Heart left ventricle (tissue), 16 donors: ENCODE measurements around the gene NCOA4. TPM values are rescaled to one million over a fixed set of nuclear protein-coding genes. Genes with fewer than 3 reads are reported as not detected.

ENCODE experiments used
- ATAC-seq, 4 donors: fragments of 200-7000 bp; cut with Tn5 transposase; one replicate each; pipeline ENCODE4 v1.9.1; 2020 to 2022; ENCODE audit warnings: moderate library complexity in 4 of 4, mild to moderate bottlenecking in 3 of 4, moderate number of reproducible peaks in 1 of 4
- DNase-seq, 5 donors: peaks; one replicate each; pipeline ENCODE4 v3.0.0-alpha.2; 2020
- H3K27ac ChIP-seq, 12 donors: fragments of 200-600 bp; sonication (generic) in 4 of 12; one replicate each; pipeline versions ENCODE4 v1.5.0 to v1.8.0; 2016 to 2022; ENCODE audit warnings: mild to moderate bottlenecking in 2 of 12
- H3K27me3 ChIP-seq, 9 donors: fragments of 200-600 bp; sonication (generic) in 2 of 9; one replicate each; pipeline versions ENCODE4 v1.5.1 to v1.8.0; 2016 to 2022; ENCODE audit warnings: mild to moderate bottlenecking in 3 of 9
- H3K36me3 ChIP-seq, 9 donors: fragments of 200-600 bp; sonication (generic) in 2 of 9; one replicate each; pipeline versions ENCODE4 v1.5.0 to v1.8.0; 2018 to 2022; ENCODE audit warnings: mild to moderate bottlenecking in 2 of 9
- H3K4me1 ChIP-seq, 12 donors: fragments of 200-600 bp; sonication (generic) in 4 of 12; one replicate each; pipeline versions ENCODE4 v1.5.0 to v1.8.0; 2016 to 2022; ENCODE audit warnings: mild to moderate bottlenecking in 3 of 12
- H3K4me3 ChIP-seq, 12 donors: fragments of 200-600 bp; sonication (generic) in 4 of 12; one replicate each; pipeline versions ENCODE4 v1.5.0 to v1.8.0; 2017 to 2022; ENCODE audit warnings: mild to moderate bottlenecking in 9 of 12, moderate library complexity in 4 of 12
- H3K9me3 ChIP-seq, 12 donors: fragments of 200-600 bp; sonication (generic) in 4 of 12; one replicate each; pipeline versions ENCODE4 v1.5.0 to v1.8.0; 2016 to 2022; ENCODE audit warnings: mild to moderate bottlenecking in 1 of 12
- POLR2A ChIP-seq, 2 donors: fragments of 450-650 bp; IDR thresholded peaks; one replicate each; pipeline ENCODE4 v1.6.1; 2017; ENCODE audit warnings: antibody characterized with exemption in 2 of 2, mild to moderate bottlenecking in 2 of 2, moderate library complexity in 2 of 2
- WGBS, 4 donors: extraction: QIAGEN DNeasy Blood & Tissue Kit in 2 of 4; methylation state at CpG; one replicate each; pipeline versions ENCODE4 v1.1.5 to v1.1.7; 2013 to 2018; 5-methylcytosine and 5-hydroxymethylcytosine counted together
- intact Hi-C, 10 donors: fragments of 100-400 bp; cut with DNase I; formaldehyde crosslinking; loops; one replicate each; pipeline versions ENCODE4 v1.11.1 to v1.14.2; 2022
- polyA plus RNA-seq, 2 donors: library from polyadenylated mRNA; stranded (reverse); fragments of 200-250 nt; gene quantifications; one replicate each; pipeline ENCODE4 v1.2.3, GENCODE V29; 2013
- total RNA-seq, 9 donors: library from RNA; depleted of rRNA in 2 of 9; stranded (reverse); fragments of >200 nt in 2 of 9; fragmentation: NEBNext Ultra II Directional in 3 of 9; extraction: Animal tissue kit (Norgen Biotek cat#: 25700) in 3 of 9; gene quantifications; one replicate each; pipeline versions ENCODE4 v1.1.0 to v1.2.4, GENCODE V29; 2016 to 2023
- TF ChIP-seq, protein P1 (sequence below), 12 donors: fragments of 200-600 bp; sonication (generic) in 4 of 12; IDR thresholded peaks; one replicate each; pipeline versions ENCODE4 v1.5.0 to v1.8.0; 2018 to 2022; ENCODE audit warnings: antibody characterized with exemption in 12 of 12, mild to moderate bottlenecking in 5 of 12
- donor health status: ischemic (EF 13 %, LVEDD 7.1; RV severe dilation, severe dysfunction).
- donor health status: healthy with polysubstance abuse.
- donor health status: DM: no; HTN: yes; CAD: no.
- donor health status: DM: no; HTN: no; CAD: no.
- donor health status: ischemic (EF 25% LVEDD 6.9; RV normal size, moderate dysfunction).
- donor health status: ischemic (EF 25% LVEDD 5.7; RV mildly dilated, moderate dysfunction).
- donor health status: healthy.
- donor health status: DM: yes; HTN: yes; CAD: no.
- donor health status: ischemic (EF 35%, LVEDD 5.7; RV mildly dilated, moderate dysfunction).
- donor health status: nonischemic (EF 11% LVEDD 7.7; RV severe dilation, severe dysfunction).
- donor health status: DM: yes; HTN: yes; CAD: no.
- donor health status: PGD.
- donor health status: ischemic (EF 29% LVEDD 5.4; RV normal size, mild dysfunction).
- donor health status: nonischemic (EF 23%, LVEDD 6.1; RV moderate dilation, normal function).

NCOA4 gene
- total and polyA plus RNA-seq, 11 donors, result 55.1 to 296 (median 252) TPM

DNA sequence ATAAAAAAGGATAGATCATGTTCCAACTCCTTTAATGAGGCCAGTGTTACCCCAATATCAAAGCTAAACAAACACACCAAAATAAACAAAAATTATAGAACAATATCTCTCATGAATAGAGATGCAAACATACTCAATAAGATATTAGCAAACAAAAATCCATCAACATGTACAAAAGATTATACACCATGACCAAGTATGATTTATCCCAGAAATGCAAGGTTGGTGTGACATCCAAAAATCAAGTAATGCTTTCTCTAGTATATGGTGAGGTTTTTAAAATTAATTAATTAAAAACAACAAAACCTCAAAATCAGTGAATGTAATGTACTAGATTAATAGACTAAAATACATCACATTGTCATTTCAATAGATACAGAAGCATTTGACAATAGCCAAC is 26.6 kb upstream of the NCOA4 start:
- Histone ChIP-seq H3K9me3 (peaks cover 0 to 14% (median 0%) of the 10 kb centered on the region in 12 donors), H3K4me1 (no peaks in the 10 kb centered on the region), H3K4me3 (no peak overlapping the region), H3K27me3 (no peaks in the 10 kb centered on the region), H3K36me3 (no peaks in the 10 kb centered on the region), H3K27ac (no peak overlapping the region)
- intact Hi-C loops, result no loop called here
- TF ChIP-seq, protein P1, sequence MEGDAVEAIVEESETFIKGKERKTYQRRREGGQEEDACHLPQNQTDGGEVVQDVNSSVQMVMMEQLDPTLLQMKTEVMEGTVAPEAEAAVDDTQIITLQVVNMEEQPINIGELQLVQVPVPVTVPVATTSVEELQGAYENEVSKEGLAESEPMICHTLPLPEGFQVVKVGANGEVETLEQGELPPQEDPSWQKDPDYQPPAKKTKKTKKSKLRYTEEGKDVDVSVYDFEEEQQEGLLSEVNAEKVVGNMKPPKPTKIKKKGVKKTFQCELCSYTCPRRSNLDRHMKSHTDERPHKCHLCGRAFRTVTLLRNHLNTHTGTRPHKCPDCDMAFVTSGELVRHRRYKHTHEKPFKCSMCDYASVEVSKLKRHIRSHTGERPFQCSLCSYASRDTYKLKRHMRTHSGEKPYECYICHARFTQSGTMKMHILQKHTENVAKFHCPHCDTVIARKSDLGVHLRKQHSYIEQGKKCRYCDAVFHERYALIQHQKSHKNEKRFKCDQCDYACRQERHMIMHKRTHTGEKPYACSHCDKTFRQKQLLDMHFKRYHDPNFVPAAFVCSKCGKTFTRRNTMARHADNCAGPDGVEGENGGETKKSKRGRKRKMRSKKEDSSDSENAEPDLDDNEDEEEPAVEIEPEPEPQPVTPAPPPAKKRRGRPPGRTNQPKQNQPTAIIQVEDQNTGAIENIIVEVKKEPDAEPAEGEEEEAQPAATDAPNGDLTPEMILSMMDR (IDR thresholded peaks at IDR 0.05), result no peak
- no peak for TF ChIP-seq POLR2A (IDR thresholded peaks at IDR 0.05)
- ATAC-seq, result no peak
- no peak for DNase-seq

DNA sequence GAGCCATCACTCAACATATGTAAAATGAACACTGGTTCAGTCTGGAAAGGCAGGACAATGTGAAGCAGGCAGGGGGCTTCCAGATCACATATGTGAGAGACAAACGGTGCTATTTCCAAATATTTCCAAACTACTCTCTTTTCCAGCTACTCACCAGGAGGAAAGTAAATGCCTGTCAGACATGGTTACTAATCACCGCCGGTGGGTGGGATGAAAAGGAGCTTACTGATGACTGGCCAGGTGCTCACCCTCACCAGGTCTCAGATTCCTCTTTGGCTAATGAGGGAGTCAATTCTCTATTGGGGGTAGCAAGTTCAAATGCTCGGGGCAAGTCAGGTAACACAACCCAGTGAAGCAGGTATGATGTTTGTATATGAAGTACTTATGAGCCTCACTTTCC is 25.3 kb upstream of the NCOA4 start:
- no peak for ATAC-seq

DNA sequence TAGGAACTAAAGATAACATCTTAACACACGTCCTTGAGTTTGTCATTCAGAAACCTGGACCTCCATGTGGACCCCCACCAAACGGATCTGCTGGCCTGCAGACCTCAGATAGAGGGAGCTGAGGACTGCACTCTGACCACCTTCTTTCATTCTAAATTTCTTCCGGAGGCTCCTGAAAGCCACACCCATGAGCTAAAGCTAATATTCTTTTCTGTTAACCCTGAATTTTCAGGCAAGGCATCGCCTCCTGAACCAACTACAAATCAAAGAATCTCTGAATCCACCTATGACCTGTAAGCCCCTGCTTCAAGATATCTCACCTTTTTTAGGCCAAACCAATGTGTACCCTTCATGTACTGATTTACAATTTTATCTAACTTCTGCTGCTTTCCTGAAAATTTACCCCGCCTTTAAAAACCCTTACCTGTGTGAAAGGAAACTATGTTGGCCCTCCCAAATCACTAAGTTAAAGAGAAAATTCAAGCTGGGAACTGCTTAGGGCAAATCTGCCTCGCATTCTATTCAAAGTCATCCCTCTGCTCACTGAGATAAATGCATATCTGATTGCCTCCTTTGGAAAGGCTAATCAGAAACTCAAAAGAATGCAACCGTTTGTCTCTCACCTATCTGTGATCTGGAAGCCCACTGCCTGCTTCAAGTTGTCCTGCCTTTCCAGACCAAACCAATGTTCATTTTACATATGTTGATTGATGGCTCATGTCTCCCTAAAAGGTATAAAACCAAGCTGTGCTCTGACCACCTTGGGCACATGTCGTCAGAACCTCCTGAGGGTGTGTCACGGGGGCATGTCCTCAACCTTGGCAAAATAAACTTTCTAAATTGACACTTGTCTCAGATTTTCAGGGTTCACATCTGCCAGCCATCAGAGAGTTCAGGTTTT is 23.4 kb upstream of the NCOA4 start:
- Histone ChIP-seq H3K4me1 (no peaks in the 10 kb centered on the region), H3K27ac (no peak overlapping the region), H3K36me3 (no peaks in the 10 kb centered on the region), H3K4me3 (no peak overlapping the region), H3K27me3 (peaks cover 0 to 18% (median 0%) of the 10 kb centered on the region in 9 donors), H3K9me3 (peaks cover 0 to 14% (median 0%) of the 10 kb centered on the region in 12 donors)
- TF ChIP-seq POLR2A (IDR thresholded peaks at IDR 0.05), result no peak
- TF ChIP-seq, protein P1 (IDR thresholded peaks at IDR 0.05), result no peak
- intact Hi-C loops, result no loop called here
- DNase-seq (no peak), ATAC-seq (no peak)
- 60 to 68% (median 67%) methylated on average over 9 of the region's 9 CpGs for WGBS, 4 donors

More for the DNA sequence above, 25.3 kb upstream of the NCOA4 start:
- no peak overlapping the region for H3K4me3 ChIP-seq
- no peaks in the 10 kb centered on the region for H3K36me3 ChIP-seq
- no peak for DNase-seq
- intact Hi-C loops, result no loop called here
- TF ChIP-seq POLR2A (IDR thresholded peaks at IDR 0.05), result no peak
- TF ChIP-seq, protein P1 (IDR thresholded peaks at IDR 0.05), result no peak
- H3K4me1 ChIP-seq, result no peaks in the 10 kb centered on the region
- H3K9me3 ChIP-seq, result peaks cover 0 to 14% (median 0%) of the 10 kb centered on the region in 12 donors
- no peak overlapping the region for H3K27ac ChIP-seq
- H3K27me3 ChIP-seq, result peaks cover 0 to 10% (median 0%) of the 10 kb centered on the region in 9 donors
- WGBS, 4 donors, result 82 to 87% (median 84%) methylated on average over 4 of the region's 4 CpGs

DNA sequence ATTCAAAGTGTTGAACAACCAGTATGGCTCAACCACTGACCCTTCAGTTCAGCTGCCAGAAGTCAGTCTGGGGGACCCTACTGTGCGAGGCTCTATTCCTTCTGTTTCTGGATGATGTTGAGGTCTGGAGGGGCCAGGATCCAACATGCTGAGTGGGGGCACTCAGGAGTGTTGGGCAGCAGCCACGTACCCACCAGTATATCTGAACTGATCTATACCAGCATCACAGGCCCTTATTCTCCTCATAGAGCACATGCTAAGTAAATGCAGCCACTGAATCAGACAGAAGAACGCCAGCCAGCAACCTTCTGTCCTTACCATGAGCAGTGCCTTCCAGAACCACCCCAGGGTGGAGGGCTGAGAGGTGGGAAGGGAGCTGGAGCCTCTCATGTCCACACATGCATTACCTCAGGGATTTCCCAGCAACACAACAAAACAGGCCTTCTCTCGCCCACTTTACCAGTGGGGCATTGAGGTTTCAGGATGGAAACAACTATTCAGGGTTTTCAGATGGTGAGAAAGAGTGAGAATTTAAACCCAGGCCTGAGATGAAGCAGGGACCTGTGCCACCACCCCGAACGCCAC is 22.5 kb upstream of the NCOA4 start:
- DNase-seq, result no peak
- no peak for ATAC-seq
- Histone ChIP-seq H3K36me3 (no peaks in the 10 kb centered on the region), H3K9me3 (peaks cover 0 to 13% (median 0%) of the 10 kb centered on the region in 12 donors), H3K27ac (no peak overlapping the region), H3K27me3 (peaks cover 0 to 18% (median 0%) of the 10 kb centered on the region in 9 donors), H3K4me3 (no peak overlapping the region), H3K4me1 (no peaks in the 10 kb centered on the region)
- WGBS, 4 donors, result 83 to 87% (median 85%) methylated on average over 6 of the region's 6 CpGs
- intact Hi-C loops, result no loop called here
- no peak for TF ChIP-seq POLR2A (IDR thresholded peaks at IDR 0.05)
- TF ChIP-seq, protein P1 (IDR thresholded peaks at IDR 0.05), result no peak
